Stomach (tissue), 4 donors: ENCODE results near the gene OR5K2.

Experiments used
- CTCF ChIP-seq, 7 experiments: fragments of 450-650 bp in 4 of 7; fragments of 200-600 bp in 3 of 7; sonication (generic) in 3 of 7; IDR thresholded peaks; one replicate each; pipeline ENCODE4 v1.5.1; 2016 to 2019; ENCODE audit warnings: antibody characterized with exemption in 7 of 7, control low read depth in 2 of 7, mild to moderate bottlenecking in 1 of 7
- POLR2A ChIP-seq, 4 donors: fragments of 450-650 bp; IDR thresholded peaks; one replicate each; pipeline ENCODE4 v1.6.1; 2016; ENCODE audit warnings: antibody characterized with exemption in 4 of 4, control low read depth in 2 of 4, mild to moderate bottlenecking in 1 of 4, moderate library complexity in 1 of 4

- TF ChIP-seq CTCF (IDR thresholded peaks at IDR 0.05) (no peak), POLR2A (IDR thresholded peaks at IDR 0.05) (no peak)
Measured at GRCh38 chr3:98449606-98450193, 47.8 kb upstream of the OR5K2 start.
